ENCODE measurements around the gene PARP3.
"Not testable (repeated sequence)": the region's sequence is repeated elsewhere in the genome, so short reads cannot be mapped to it uniquely, and the experiment has no call there.

The PARP3 gene

GRCh38 chr3:51992017-51992682 is 50.0 kb downstream of the PARP3 start:
- peak; percentile 47 for DNase-seq (ENCODE audit: low read depth)
- TF ChIP-seq MYC (IDR thresholded peaks at IDR 0.05; ENCODE audit: low read depth, low read length) (no peak), CTCF (IDR thresholded peaks at IDR 0.05; ENCODE audit: low read depth, low read length) (no peak), POLR2A (IDR thresholded peaks at IDR 0.05; ENCODE audit: extremely low read depth, insufficient read length) (no peak)
- TF ChIP-seq, protein P1, sequence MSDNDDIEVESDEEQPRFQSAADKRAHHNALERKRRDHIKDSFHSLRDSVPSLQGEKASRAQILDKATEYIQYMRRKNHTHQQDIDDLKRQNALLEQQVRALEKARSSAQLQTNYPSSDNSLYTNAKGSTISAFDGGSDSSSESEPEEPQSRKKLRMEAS (IDR thresholded peaks at IDR 0.05; ENCODE audit: low read depth, low read length) = no peak
- H3K4me3 ChIP-seq (ENCODE audit: low read depth, low read length) = no peak overlapping the region

- H3K4me3 ChIP-seq (ENCODE audit: low read depth, low read length) = peak overlapping the region; percentile 98
- DNase-seq (ENCODE audit: low read depth) = not testable (repeated sequence)
Observed at GRCh38 chr3:51993657-51994056, 51.5 kb downstream of the PARP3 start.

GRCh38 chr3:51994530-51994929 is 52.4 kb downstream of the PARP3 start:
- H3K4me3 ChIP-seq (ENCODE audit: low read depth, low read length) = peak overlapping the region; percentile 98
- TF ChIP-seq CTCF (IDR thresholded peaks at IDR 0.05; ENCODE audit: low read depth, low read length) (no peak), MYC (IDR thresholded peaks at IDR 0.05; ENCODE audit: low read depth, low read length) (no peak), POLR2A (IDR thresholded peaks at IDR 0.05; ENCODE audit: extremely low read depth, insufficient read length) (no peak)
- TF ChIP-seq, protein P1 (IDR thresholded peaks at IDR 0.05; ENCODE audit: low read depth, low read length) = no peak
- DNase-seq (ENCODE audit: low read depth) = no peak

- TF ChIP-seq, protein P1 (IDR thresholded peaks at IDR 0.05; ENCODE audit: low read depth, low read length) = peak; percentile 82
- TF ChIP-seq CTCF (IDR thresholded peaks at IDR 0.05; ENCODE audit: low read depth, low read length) = no peak
- TF ChIP-seq POLR2A (IDR thresholded peaks at IDR 0.05; ENCODE audit: extremely low read depth, insufficient read length) = peak; percentile 95
- TF ChIP-seq MYC (IDR thresholded peaks at IDR 0.05; ENCODE audit: low read depth, low read length) = peak; percentile 96
- DNase-seq (ENCODE audit: low read depth) = peak; percentile 96
- H3K4me3 ChIP-seq (ENCODE audit: low read depth, low read length) = peak within 1 kb of the TSS; percentile 98
Observed at GRCh38 chr3:51995346-51996163, 53.4 kb downstream of the PARP3 start, which contains the start of gene RPL29. Gene RPL29 (minus strand): TSS chr3:51995895. CDS start chr3:51995461, 434 bp downstream.

DNA sequence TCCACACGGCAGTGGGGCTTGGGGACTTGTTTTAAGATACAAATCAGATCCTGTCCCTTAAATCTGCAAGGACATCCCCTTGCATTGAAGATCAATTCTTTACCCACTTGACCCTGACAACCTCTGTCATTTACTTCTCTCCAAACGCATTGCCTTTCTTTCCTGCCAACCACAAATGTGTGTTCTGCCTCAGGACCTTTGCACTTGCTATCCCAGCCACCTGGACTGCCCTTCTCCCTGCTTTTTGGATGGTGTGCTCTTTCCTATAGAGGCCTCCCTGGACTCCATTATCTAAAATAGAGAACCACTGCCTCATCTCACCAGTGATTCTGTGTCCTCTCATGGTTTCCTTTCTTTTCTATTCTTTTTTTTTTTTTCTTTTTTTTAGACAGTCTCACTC is 55.0 kb downstream of the PARP3 start:
- H3K4me3 ChIP-seq (ENCODE audit: low read depth, low read length) = no peak overlapping the region
- TF ChIP-seq MYC (IDR thresholded peaks at IDR 0.05; ENCODE audit: low read depth, low read length) (no peak), POLR2A (IDR thresholded peaks at IDR 0.05; ENCODE audit: extremely low read depth, insufficient read length) (no peak), CTCF (IDR thresholded peaks at IDR 0.05; ENCODE audit: low read depth, low read length) (no peak)
- TF ChIP-seq, protein P1 (IDR thresholded peaks at IDR 0.05; ENCODE audit: low read depth, low read length) = no peak
- DNase-seq (ENCODE audit: low read depth) = no peak

DNA sequence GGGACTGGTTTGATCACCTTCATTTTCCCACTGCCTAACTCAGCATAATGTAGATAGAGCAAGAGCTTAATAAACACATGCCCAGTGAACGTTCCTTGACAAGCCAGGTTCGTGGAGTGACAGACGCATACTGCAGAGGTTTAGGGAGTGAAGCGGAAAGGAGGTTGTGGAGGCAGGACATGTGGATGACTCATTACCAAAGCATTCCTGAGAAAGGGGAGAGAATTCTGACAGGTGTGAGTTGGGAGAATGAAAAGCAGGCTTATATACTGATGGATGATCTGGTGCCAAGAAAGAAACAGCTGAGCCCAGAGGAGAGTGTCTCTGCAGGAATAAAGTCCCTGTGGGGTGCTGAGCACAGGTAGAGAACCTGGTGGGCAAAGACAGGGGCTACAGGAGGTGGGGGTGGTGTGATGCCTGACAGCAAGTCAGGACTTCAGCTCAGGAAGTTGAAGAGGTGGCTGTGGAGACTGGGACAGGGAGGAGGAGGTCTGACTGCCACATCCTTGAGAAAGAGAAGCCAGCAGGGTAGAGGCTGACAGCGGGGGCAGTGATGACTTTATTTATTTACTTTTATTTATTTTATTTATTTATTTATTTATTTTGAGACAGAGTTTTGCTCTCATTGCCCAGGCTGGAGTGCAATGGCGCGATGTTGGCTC is 55.9 kb downstream of the PARP3 start:
- no peak for DNase-seq (ENCODE audit: low read depth)
- no peak overlapping the region for H3K4me3 ChIP-seq (ENCODE audit: low read depth, low read length)

More for the DNA sequence above, 55.9 kb downstream of the PARP3 start:
- no peak for TF ChIP-seq POLR2A (IDR thresholded peaks at IDR 0.05; ENCODE audit: extremely low read depth, insufficient read length)
- no peak for TF ChIP-seq MYC (IDR thresholded peaks at IDR 0.05; ENCODE audit: low read depth, low read length)
- TF ChIP-seq, protein P1 (IDR thresholded peaks at IDR 0.05; ENCODE audit: low read depth, low read length) = no peak
- TF ChIP-seq CTCF (IDR thresholded peaks at IDR 0.05; ENCODE audit: low read depth, low read length) = no peak

Measured in NB4 (cell line).